SK-N-MC (cell line): ENCODE data around the gene RPL31.

Experiments used
- EZH2 ChIP-seq: fragments of 200-600 bp; sonication (generic); IDR thresholded peaks from one replicate; pipeline ENCODE4 v1.6.1; 2017; ENCODE audit warnings: antibody characterized with exemption
- FOXP2 ChIP-seq: optimal IDR thresholded peaks from 2 replicates; pipeline ENCODE3; 2011; ENCODE audit warnings: mild to moderate bottlenecking, moderate library complexity; ENCODE audit not compliant: insufficient read depth; ENCODE audit errors: extremely low read length, control extremely low read depth
- POLR2AphosphoS5 ChIP-seq: IDR thresholded peaks from 2 replicates; pipeline ENCODE4 v1.6.1; 2012; ENCODE audit warnings: mild to moderate bottlenecking, low read depth, low read length, borderline replicate concordance

DNA sequence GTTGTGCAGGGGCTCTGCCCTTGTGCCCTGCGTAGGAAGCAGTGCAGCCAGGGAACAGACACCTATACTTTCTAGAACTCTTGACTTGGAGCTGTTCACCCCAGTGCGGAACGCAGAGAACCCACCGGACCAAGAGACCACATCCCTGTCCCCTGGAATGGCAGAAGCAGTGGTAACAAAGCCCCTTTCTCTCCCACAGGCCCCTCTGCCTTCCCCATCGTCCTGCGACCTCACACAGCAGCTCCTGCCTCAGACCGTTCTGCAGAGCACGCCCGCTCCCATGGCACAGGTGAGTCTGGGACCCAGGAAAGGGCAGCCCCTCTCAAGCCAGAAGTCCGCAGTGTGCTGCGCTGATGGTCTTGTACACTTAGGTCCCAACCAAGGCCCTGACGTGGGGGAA lies 24.6 kb upstream of the RPL31 start:
- TF ChIP-seq POLR2AphosphoS5 (no peak), EZH2 (no peak), FOXP2 (no peak)
